ENCODE results near the gene PDCD4. TPM values are rescaled to one million over a fixed set of nuclear protein-coding genes. Genes with fewer than 3 reads are reported as not detected.
A peak's percentile ranks its signal among the peaks of the same experiment; 100 is the strongest.

PDCD4 gene
- total RNA-seq, 1 donor: 35.8 TPM

GRCh38 chr10:110860576-110861241 lies 11.0 kb upstream of the PDCD4 start:
- no peak for TF ChIP-seq CTCF (IDR thresholded peaks at IDR 0.05; ENCODE audit: insufficient read depth, low read depth, low read length)
- H3K4me3 ChIP-seq (ENCODE audit: low read depth, low read length): no peak overlapping the region
- no peak for DNase-seq (ENCODE audit: low read depth)

- no peak for DNase-seq (ENCODE audit: low read depth)
- no peak for TF ChIP-seq CTCF (IDR thresholded peaks at IDR 0.05; ENCODE audit: insufficient read depth, low read depth, low read length)
- H3K4me3 ChIP-seq (ENCODE audit: low read depth, low read length): no peak overlapping the region
These were observed 10.3 kb upstream of the PDCD4 start for GRCh38 chr10:110861476-110861875.

- no peak for TF ChIP-seq CTCF (IDR thresholded peaks at IDR 0.05; ENCODE audit: insufficient read depth, low read depth, low read length)
- DNase-seq (ENCODE audit: low read depth): peak; percentile 74
- no peak overlapping the region for H3K4me3 ChIP-seq (ENCODE audit: low read depth, low read length)
These were observed 9.6 kb upstream of the PDCD4 start for GRCh38 chr10:110861930-110862649.

- no peak for TF ChIP-seq CTCF (IDR thresholded peaks at IDR 0.05; ENCODE audit: insufficient read depth, low read depth, low read length)
- no peak overlapping the region for H3K4me3 ChIP-seq (ENCODE audit: low read depth, low read length)
- DNase-seq (ENCODE audit: low read depth): no peak
These were observed 8.8 kb upstream of the PDCD4 start for GRCh38 chr10:110862961-110863360.

- peak; percentile 20 for DNase-seq (ENCODE audit: low read depth)
- no peak for TF ChIP-seq CTCF (IDR thresholded peaks at IDR 0.05; ENCODE audit: insufficient read depth, low read depth, low read length)
- no peak overlapping the region for H3K4me3 ChIP-seq (ENCODE audit: low read depth, low read length)
These were observed 8.4 kb upstream of the PDCD4 start for GRCh38 chr10:110863361-110863760.

- DNase-seq (ENCODE audit: low read depth): no peak
- no peak for TF ChIP-seq CTCF (IDR thresholded peaks at IDR 0.05; ENCODE audit: insufficient read depth, low read depth, low read length)
- H3K4me3 ChIP-seq (ENCODE audit: low read depth, low read length): no peak overlapping the region
These were observed 7.8 kb upstream of the PDCD4 start for GRCh38 chr10:110863956-110864355.

Measured in fibroblast of villous mesenchyme (primary cell).